ENCODE results near the gene ENTPD8. TPM values are rescaled to one million over a fixed set of nuclear protein-coding genes. Genes with fewer than 3 reads are reported as not detected.

The ENTPD8 gene
- total RNA-seq, 2 donors from 2014 or later: 0.33 to 0.75 TPM

- H3K9me3 ChIP-seq (ENCODE audit: control insufficient read depth, low read length): no peaks in the 10 kb centered on the region
- H3K27me3 ChIP-seq (ENCODE audit: control insufficient read depth, insufficient read depth, low read length, poor library complexity, severe bottlenecking): no peaks in the 10 kb centered on the region
- Mint-ChIP-seq H3K27me3 (ENCODE audit: insufficient read depth) (no peaks in the 10 kb centered on the region), H3K4me3 (no peak overlapping the region), H3K4me1 (no peaks in the 10 kb centered on the region), H3K9me3 (no peaks in the 10 kb centered on the region), H3K36me3 (ENCODE audit: low read depth) (no peaks in the 10 kb centered on the region), H3K27ac (no peak overlapping the region)
- no peak overlapping the region for H3K4me3 ChIP-seq (ENCODE audit: low read length)
- no peaks in the 10 kb centered on the region for H3K36me3 ChIP-seq (ENCODE audit: control insufficient read depth, insufficient read depth, low read length)
- 86 to 87% methylated on average over 8 to 19 of the region's 19 CpGs for WGBS, 2 experiments (ENCODE audit: insufficient coverage in 1 of 2, insufficient read length in 1 of 2)
- no peak for DNase-seq
- H3K9ac ChIP-seq (ENCODE audit: extremely low read depth, low read length, poor library complexity, severe bottlenecking): no peak overlapping the region
- no peak overlapping the region for H3K27ac ChIP-seq (ENCODE audit: low read depth, low read length)
- no peaks in the 10 kb centered on the region for H3K4me1 ChIP-seq (ENCODE audit: control insufficient read depth, insufficient read depth, low read length)
- TF ChIP-seq, protein P1, sequence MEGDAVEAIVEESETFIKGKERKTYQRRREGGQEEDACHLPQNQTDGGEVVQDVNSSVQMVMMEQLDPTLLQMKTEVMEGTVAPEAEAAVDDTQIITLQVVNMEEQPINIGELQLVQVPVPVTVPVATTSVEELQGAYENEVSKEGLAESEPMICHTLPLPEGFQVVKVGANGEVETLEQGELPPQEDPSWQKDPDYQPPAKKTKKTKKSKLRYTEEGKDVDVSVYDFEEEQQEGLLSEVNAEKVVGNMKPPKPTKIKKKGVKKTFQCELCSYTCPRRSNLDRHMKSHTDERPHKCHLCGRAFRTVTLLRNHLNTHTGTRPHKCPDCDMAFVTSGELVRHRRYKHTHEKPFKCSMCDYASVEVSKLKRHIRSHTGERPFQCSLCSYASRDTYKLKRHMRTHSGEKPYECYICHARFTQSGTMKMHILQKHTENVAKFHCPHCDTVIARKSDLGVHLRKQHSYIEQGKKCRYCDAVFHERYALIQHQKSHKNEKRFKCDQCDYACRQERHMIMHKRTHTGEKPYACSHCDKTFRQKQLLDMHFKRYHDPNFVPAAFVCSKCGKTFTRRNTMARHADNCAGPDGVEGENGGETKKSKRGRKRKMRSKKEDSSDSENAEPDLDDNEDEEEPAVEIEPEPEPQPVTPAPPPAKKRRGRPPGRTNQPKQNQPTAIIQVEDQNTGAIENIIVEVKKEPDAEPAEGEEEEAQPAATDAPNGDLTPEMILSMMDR (conservative IDR thresholded peaks at IDR 0.05): no peak
Measured at GRCh38 chr9:137433349-137433915, 7.7 kb downstream of the ENTPD8 start.

GRCh38 chr9:137432687-137433348 lies 8.3 kb downstream of the ENTPD8 start:
- no peaks in the 10 kb centered on the region for H3K36me3 Mint-ChIP-seq (ENCODE audit: low read depth)
- Histone ChIP-seq H3K4me1 (ENCODE audit: control insufficient read depth, insufficient read depth, low read length) (no peaks in the 10 kb centered on the region), H3K27me3 (ENCODE audit: control insufficient read depth, insufficient read depth, low read length, poor library complexity, severe bottlenecking) (no peaks in the 10 kb centered on the region), H3K36me3 (ENCODE audit: control insufficient read depth, insufficient read depth, low read length) (no peaks in the 10 kb centered on the region), H3K27ac (ENCODE audit: low read depth, low read length) (no peak overlapping the region), H3K4me3 (ENCODE audit: low read length) (no peak overlapping the region), H3K9ac (ENCODE audit: extremely low read depth, low read length, poor library complexity, severe bottlenecking) (no peak overlapping the region), H3K9me3 (ENCODE audit: control insufficient read depth, low read length) (no peaks in the 10 kb centered on the region)
- H3K4me1 Mint-ChIP-seq: no peaks in the 10 kb centered on the region
- TF ChIP-seq, protein P1 (conservative IDR thresholded peaks at IDR 0.05): no peak
- no peak for DNase-seq
- no peaks in the 10 kb centered on the region for H3K9me3 Mint-ChIP-seq
- no peaks in the 10 kb centered on the region for H3K27me3 Mint-ChIP-seq (ENCODE audit: insufficient read depth)
- no peak overlapping the region for H3K4me3 Mint-ChIP-seq
- 93 to 100% methylated on average over 3 to 20 of the region's 20 CpGs for WGBS, 2 experiments (ENCODE audit: insufficient coverage in 1 of 2, insufficient read length in 1 of 2)
- no peak overlapping the region for H3K27ac Mint-ChIP-seq

DNA sequence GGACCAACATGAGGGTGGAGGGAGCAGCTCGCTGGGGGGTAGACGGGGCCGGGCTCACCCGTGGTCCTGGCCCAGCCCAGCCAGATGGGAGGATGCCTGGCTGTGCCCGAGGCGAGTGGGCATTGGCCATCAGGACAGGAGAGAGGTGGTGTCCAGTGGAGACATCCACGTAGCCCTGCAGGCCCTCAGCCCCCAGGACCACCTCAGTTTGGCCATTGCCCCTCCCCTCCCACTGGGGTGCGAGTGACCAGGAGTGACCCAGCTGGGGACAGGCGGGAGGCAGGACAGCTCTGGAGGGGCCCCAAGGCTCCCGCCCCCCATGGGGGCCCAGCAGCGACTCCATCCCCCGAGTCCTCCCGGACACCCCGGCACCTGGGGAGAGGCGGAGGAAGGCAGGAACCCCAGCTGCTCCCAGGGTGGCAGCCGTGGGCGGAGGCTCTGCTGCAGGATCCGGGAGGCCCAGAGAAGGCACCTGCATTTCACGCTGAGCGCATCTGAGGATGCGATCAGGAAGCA lies 9.7 kb downstream of the ENTPD8 start:
- H3K4me1 ChIP-seq (ENCODE audit: control insufficient read depth, insufficient read depth, low read length): no peaks in the 10 kb centered on the region
- no peaks in the 10 kb centered on the region for H3K4me1 Mint-ChIP-seq
- H3K4me3 Mint-ChIP-seq: no peak overlapping the region
- H3K4me3 ChIP-seq (ENCODE audit: low read length): no peak overlapping the region
- H3K27ac ChIP-seq (ENCODE audit: low read depth, low read length): no peak overlapping the region
- H3K36me3 ChIP-seq (ENCODE audit: control insufficient read depth, insufficient read depth, low read length): no peaks in the 10 kb centered on the region
- no peak for DNase-seq
- H3K27ac Mint-ChIP-seq: no peak overlapping the region
- no peaks in the 10 kb centered on the region for H3K27me3 ChIP-seq (ENCODE audit: control insufficient read depth, insufficient read depth, low read length, poor library complexity, severe bottlenecking)
- WGBS, 2 experiments (ENCODE audit: insufficient coverage in 1 of 2, insufficient read length in 1 of 2): 88 to 93% methylated on average over 12 to 21 of the region's 21 CpGs
- no peaks in the 10 kb centered on the region for H3K9me3 ChIP-seq (ENCODE audit: control insufficient read depth, low read length)
- TF ChIP-seq, protein P1 (conservative IDR thresholded peaks at IDR 0.05): no peak
- no peaks in the 10 kb centered on the region for H3K36me3 Mint-ChIP-seq (ENCODE audit: low read depth)
- no peaks in the 10 kb centered on the region for H3K9me3 Mint-ChIP-seq
- no peaks in the 10 kb centered on the region for H3K27me3 Mint-ChIP-seq (ENCODE audit: insufficient read depth)
- H3K9ac ChIP-seq (ENCODE audit: extremely low read depth, low read length, poor library complexity, severe bottlenecking): no peak overlapping the region
